DOHH2 (cell line): ENCODE measurements around the gene ETV6.

Experiments
- EZH2phosphoT487 ChIP-seq: fragments of 200-600 bp; sonication (generic); IDR thresholded peaks from 2 replicates; pipeline ENCODE4 v1.6.1; 2017; ENCODE audit warnings: borderline replicate concordance, mild to moderate bottlenecking, antibody characterized with exemption, low read length, moderate library complexity, mixed read lengths
- TF ChIP-seq, protein P1 (sequence below): fragments of 200-600 bp; sonication (generic); IDR thresholded peaks from one replicate; pipeline ENCODE4 v1.5.1; 2014; ENCODE audit warnings: antibody characterized with exemption, mild to moderate bottlenecking, low read depth, low read length; ENCODE audit not compliant: poor library complexity, severe bottlenecking

DNA sequence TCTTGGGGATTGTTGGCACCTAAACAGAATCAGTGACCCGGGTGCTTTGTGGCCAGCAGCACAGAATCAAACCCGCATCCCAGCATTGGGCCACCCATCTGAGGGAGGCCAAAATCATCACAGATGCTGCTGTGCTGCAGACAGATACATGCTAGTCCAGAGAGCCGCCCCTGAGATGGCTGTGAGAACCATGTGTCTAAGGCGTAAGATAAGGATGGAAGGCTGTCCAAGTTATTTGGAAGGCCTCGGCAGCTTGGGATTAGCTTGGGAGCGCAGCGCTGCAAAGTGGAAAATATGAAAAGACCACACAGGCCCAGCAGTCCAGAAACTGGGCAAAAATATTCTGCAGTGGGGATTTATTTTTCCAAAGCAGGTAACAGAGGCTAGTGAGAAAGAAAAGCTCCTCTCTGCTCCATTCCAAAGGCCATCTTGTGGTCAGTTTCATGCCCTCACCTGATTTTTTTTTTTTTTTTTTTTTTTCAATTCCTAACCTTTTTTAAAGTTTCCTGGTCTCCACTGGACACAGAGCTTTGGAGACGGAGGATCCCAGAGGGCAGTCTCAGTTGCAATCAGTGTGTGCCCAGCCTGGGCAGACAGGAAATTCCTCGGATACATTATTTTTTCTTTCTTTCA is 242.4 kb downstream of the ETV6 start:
- no peak for TF ChIP-seq EZH2phosphoT487
- TF ChIP-seq, protein P1, sequence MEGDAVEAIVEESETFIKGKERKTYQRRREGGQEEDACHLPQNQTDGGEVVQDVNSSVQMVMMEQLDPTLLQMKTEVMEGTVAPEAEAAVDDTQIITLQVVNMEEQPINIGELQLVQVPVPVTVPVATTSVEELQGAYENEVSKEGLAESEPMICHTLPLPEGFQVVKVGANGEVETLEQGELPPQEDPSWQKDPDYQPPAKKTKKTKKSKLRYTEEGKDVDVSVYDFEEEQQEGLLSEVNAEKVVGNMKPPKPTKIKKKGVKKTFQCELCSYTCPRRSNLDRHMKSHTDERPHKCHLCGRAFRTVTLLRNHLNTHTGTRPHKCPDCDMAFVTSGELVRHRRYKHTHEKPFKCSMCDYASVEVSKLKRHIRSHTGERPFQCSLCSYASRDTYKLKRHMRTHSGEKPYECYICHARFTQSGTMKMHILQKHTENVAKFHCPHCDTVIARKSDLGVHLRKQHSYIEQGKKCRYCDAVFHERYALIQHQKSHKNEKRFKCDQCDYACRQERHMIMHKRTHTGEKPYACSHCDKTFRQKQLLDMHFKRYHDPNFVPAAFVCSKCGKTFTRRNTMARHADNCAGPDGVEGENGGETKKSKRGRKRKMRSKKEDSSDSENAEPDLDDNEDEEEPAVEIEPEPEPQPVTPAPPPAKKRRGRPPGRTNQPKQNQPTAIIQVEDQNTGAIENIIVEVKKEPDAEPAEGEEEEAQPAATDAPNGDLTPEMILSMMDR, result no peak
